Peyer's patch (tissue), 4 donors: ENCODE data around the gene C20orf141. TPM values are rescaled to one million over a fixed set of nuclear protein-coding genes. Genes with fewer than 3 reads are reported as not detected.

Experiments used
- DNase-seq, 3 donors: peaks; one replicate each; pipeline ENCODE4 v3.0.0-alpha.2; 2017 to 2019
- H3K27ac ChIP-seq, 4 donors: fragments of 200-600 bp; sonication (generic); one replicate each; pipeline ENCODE4 v1.5.1; 2016 to 2019
- H3K27me3 ChIP-seq, 2 donors: fragments of 200-600 bp; sonication (generic); one replicate each; pipeline ENCODE4 v1.5.1; 2019
- H3K36me3 ChIP-seq, 3 donors: fragments of 200-600 bp; sonication (generic); one replicate each; pipeline ENCODE4 v1.5.1; 2016 to 2019
- H3K4me1 ChIP-seq, 4 donors: fragments of 200-600 bp; sonication (generic); one replicate each; pipeline ENCODE4 v1.5.1; 2016 to 2019
- H3K4me3 ChIP-seq, 4 donors: fragments of 200-600 bp; sonication (generic); 1 replicate in 3 of 4; 2 replicates in 1 of 4; pipeline ENCODE4 v1.5.1; 2016 to 2019; ENCODE audit warnings: mild to moderate bottlenecking in 1 of 4
- H3K9me3 ChIP-seq, 4 donors: fragments of 200-600 bp; sonication (generic); one replicate each; pipeline ENCODE4 v1.5.1; 2016 to 2019; ENCODE audit warnings: mild to moderate bottlenecking in 1 of 4
- POLR2A ChIP-seq, 2 donors: fragments of 450-650 bp; IDR thresholded peaks; one replicate each; pipeline ENCODE4 v1.5.1; 2017; ENCODE audit warnings: antibody characterized with exemption in 2 of 2, mild to moderate bottlenecking in 2 of 2, moderate library complexity in 2 of 2
- total RNA-seq, 4 donors: library from RNA; depleted of rRNA; stranded (reverse); fragments of >200 nt; gene quantifications; one replicate each; pipeline ENCODE4 v1.1.0, GENCODE V29; 2016
- TF ChIP-seq, protein P1 (sequence below), 6 experiments: fragments of 450-650 bp in 4 of 6; fragments of 200-600 bp in 2 of 6; sonication (generic) in 1 of 6; IDR thresholded peaks; one replicate each; pipeline ENCODE4 v1.5.1; 2017 to 2019; ENCODE audit warnings: antibody characterized with exemption in 6 of 6, mild to moderate bottlenecking in 3 of 6, moderate library complexity in 1 of 6

C20orf141 gene
- total RNA-seq, 4 donors from 2014 or later = not detected

DNA sequence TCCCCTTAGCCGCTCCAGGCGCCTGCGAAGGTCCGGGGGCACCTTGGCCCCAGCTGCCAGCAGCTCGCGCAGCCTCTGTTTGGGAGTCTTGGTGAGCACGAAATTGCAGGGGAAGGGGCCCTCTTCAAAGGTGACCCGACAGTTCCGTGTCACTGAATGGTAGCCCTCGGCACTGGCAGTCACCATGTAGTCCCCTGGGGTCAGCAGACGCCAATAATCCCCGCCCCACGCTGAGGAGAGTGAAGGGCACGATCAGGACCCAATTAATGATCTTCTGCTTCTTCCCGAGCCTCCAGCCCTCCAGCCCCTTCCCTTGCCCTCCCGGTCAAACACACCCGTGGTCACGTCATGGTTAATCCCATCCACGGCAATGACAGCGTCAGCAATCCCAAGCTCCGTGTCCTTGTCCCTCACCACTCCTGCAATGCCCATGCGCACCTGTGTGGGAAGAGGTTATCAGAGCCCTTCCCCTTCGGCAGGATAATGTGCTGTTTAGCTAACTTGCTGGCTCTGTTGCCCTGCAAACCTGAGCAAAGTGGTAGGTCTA is 20.5 kb upstream of the C20orf141 start:
- TF ChIP-seq, protein P1, sequence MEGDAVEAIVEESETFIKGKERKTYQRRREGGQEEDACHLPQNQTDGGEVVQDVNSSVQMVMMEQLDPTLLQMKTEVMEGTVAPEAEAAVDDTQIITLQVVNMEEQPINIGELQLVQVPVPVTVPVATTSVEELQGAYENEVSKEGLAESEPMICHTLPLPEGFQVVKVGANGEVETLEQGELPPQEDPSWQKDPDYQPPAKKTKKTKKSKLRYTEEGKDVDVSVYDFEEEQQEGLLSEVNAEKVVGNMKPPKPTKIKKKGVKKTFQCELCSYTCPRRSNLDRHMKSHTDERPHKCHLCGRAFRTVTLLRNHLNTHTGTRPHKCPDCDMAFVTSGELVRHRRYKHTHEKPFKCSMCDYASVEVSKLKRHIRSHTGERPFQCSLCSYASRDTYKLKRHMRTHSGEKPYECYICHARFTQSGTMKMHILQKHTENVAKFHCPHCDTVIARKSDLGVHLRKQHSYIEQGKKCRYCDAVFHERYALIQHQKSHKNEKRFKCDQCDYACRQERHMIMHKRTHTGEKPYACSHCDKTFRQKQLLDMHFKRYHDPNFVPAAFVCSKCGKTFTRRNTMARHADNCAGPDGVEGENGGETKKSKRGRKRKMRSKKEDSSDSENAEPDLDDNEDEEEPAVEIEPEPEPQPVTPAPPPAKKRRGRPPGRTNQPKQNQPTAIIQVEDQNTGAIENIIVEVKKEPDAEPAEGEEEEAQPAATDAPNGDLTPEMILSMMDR (IDR thresholded peaks at IDR 0.05) = no peak
- no peak for TF ChIP-seq POLR2A (IDR thresholded peaks at IDR 0.05)
- Histone ChIP-seq H3K27me3 (no peaks in the 10 kb centered on the region), H3K36me3 (no peaks in the 10 kb centered on the region), H3K27ac (no peak overlapping the region), H3K4me1 (no peaks in the 10 kb centered on the region), H3K9me3 (no peaks in the 10 kb centered on the region), H3K4me3 (no peak overlapping the region)
- no peak for DNase-seq

DNA sequence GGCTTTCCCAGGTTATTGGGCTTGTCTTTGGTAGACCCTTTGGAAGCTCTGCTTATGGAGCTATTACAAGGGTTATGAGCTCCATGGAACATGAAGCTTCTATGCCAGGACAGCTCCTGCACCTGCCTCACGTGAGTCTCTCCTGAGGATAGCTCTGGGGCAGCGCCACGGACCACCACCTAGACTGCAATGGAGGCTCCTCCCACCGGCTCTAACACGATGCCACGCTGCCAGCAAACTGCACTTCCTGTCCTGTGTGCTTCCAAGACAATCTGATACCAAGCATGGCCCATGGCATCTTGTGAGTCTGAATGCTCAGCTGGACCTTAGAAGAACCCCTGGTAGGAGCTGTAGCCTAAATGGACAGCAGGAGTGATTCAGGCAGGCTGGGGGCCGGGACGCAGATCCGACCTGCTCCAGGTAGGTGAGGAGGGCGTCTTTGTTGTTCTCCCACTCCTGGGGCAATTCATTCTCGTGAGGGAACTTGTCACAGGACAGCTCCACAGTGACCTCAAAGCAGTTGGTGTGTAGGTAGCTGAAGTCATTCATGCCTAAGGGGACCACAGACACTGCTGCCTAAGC is 19.8 kb upstream of the C20orf141 start:
- no peak for TF ChIP-seq POLR2A (IDR thresholded peaks at IDR 0.05)
- TF ChIP-seq, protein P1 (IDR thresholded peaks at IDR 0.05) = no peak
- Histone ChIP-seq H3K36me3 (no peaks in the 10 kb centered on the region), H3K27me3 (peaks cover 0 to 4% of the 10 kb centered on the region in 2 donors), H3K9me3 (no peaks in the 10 kb centered on the region), H3K27ac (no peak overlapping the region), H3K4me3 (no peak overlapping the region), H3K4me1 (peaks cover 0 to 4% (median 0%) of the 10 kb centered on the region in 4 donors)
- DNase-seq = no peak

DNA sequence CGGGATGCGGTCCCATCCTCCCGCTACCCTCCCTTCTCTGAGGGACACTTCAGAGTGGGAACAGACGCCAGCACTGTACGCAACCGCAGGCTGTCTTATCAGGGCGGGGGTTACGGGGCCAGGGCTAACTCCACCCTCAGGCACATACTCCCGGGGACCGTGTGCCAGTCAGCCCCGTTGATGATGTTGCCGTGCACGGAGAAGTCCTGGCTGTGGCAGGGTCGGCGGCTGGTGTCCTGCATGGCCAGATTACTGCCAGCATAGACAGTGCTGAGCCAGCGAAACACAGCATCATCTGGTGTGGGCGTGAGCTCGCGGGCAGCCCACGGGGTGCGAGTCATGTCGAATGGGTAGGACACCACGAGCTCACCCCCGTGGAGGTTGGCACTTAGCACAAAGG is 19.3 kb upstream of the C20orf141 start:
- Histone ChIP-seq H3K36me3 (no peaks in the 10 kb centered on the region), H3K9me3 (no peaks in the 10 kb centered on the region), H3K4me3 (no peak overlapping the region), H3K4me1 (peaks cover 0 to 9% (median 1%) of the 10 kb centered on the region in 4 donors), H3K27ac (no peak overlapping the region), H3K27me3 (peaks cover 0 to 9% of the 10 kb centered on the region in 2 donors)
- no peak for DNase-seq
- TF ChIP-seq POLR2A (IDR thresholded peaks at IDR 0.05) = no peak
- TF ChIP-seq, protein P1 (IDR thresholded peaks at IDR 0.05) = no peak

DNA sequence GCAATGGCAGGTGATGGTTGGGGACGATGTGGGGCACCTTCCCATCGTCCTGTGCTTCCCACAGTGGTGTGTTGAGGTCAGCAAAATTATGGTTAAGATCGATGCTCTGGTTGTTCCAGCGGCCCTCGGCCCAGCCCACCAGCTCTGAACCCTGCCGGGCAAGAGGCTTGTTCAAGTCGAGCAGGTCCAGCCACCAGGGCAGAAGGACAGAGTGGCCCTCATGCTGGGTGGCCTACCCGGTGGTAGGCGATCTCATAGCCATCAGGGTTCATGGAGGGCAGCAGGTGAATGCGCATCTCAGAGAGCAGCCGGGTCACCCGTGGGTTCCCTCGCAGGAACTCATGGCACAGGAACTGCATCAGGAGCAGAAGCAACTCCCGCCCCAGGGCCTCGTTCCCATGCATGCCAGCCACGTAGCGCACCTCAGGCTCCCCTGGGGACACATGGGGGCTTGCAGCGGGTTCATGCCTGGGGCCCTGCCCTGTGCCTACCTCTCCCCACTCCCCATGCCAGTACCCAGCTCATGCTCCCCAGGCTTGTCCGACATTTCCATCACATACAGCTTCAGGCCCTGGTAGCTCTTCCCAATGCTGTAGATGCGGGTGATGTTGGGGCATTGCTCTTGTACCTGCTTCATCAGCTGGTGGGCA is 18.7 kb upstream of the C20orf141 start:
- Histone ChIP-seq H3K36me3 (no peaks in the 10 kb centered on the region), H3K9me3 (no peaks in the 10 kb centered on the region), H3K27me3 (peaks cover 0 to 13% of the 10 kb centered on the region in 2 donors), H3K27ac (no peak overlapping the region), H3K4me1 (peaks cover 0 to 16% (median 2%) of the 10 kb centered on the region in 4 donors), H3K4me3 (no peak overlapping the region)
- TF ChIP-seq POLR2A (IDR thresholded peaks at IDR 0.05) = no peak
- TF ChIP-seq, protein P1 (IDR thresholded peaks at IDR 0.05) = no peak
- DNase-seq = no peak

DNA sequence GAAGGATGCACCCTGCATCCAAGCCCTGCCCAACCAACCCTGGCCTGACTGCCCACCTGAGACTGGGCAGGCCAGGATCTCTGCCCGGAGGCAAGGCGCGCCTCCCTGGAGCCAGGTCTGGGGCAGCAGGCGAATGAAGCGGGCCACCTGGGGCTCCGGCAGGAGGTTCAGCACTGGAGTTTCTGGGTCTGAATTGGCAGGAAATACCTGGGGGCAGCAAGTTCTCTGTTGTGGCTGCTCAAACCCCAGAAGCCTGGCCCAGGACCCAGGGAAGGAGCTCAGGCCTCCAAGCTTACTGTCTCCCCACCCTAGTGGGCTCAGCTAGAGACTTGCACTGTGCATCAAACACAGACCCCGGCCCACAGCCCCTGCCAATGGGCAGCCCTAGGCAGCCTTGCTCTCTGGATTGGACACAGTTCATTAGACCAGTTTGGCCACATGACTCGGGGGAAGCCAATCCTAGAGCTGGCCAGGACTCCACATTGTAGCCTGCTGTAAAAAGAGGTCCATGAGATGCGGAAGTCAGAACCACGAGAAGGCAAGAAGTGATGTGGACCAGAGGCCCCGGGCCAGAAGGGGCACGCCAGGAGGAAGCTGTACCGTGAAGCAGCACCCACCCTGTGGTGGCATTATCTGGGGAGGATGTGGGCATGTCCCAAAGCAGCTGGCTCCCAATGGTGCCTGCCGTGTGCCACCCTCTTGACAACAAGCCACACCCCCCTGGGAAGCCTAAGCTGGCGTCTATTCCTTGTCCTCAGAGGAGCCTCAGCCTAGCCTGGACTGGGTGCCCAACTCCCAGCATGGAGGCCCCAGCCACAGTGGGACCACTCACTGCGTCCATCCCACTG is 17.4 kb upstream of the C20orf141 start:
- DNase-seq = no peak
- H3K27me3 ChIP-seq = peaks cover 0 to 17% of the 10 kb centered on the region in 2 donors
- no peak overlapping the region for H3K4me3 ChIP-seq
- no peaks in the 10 kb centered on the region for H3K9me3 ChIP-seq
- peaks cover 0 to 17% (median 2%) of the 10 kb centered on the region in 4 donors for H3K4me1 ChIP-seq
- no peak overlapping the region for H3K27ac ChIP-seq
- H3K36me3 ChIP-seq = no peaks in the 10 kb centered on the region
- TF ChIP-seq, protein P1 (IDR thresholded peaks at IDR 0.05) = no peak
- TF ChIP-seq POLR2A (IDR thresholded peaks at IDR 0.05) = no peak
